GM21423 (cell line): ENCODE data around the gene PCBP2.

ENCODE experiments used
- ATAC-seq: cut with Tn5 transposase; IDR thresholded peaks from one replicate; pipeline ENCODE4 v1.9.1; 2021; ENCODE audit warnings: mild to moderate bottlenecking, moderate library complexity; ENCODE audit not compliant: unreplicated experiment

Gene PCBP2

DNA sequence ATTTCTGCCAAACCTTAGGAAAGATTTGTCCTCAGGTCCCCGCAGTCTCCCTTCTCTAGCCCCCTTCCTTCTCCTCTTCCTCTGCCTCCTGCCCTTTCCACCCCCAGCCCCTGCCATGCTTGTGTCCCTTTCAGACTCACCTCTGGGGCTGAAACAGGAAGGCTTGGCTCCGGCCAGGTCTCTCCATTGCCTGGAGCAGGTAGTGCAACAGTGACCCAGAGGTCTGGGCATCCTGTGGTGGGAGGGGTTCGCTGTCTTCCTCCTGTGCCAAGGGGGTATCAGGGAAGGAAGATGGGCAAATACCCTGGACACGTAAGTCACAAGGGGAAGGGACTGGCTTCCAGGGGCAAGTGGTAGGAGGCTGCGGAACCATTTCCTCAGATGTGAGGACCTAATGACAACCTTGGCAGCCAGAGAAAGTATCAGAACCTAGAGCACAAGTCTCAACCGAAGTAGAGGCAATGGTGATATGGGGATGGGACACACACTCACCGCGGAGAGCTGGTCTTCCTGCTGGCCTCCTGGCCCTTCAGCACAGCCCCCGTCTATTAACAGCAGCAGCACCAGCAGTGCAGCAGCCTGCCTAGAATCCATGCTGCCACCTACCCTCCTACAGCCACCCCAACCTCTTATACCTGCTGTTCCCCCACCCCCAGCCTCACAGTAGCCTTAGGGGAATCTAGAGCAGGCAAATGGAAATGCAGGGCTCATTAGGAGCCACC lies 55.1 kb downstream of the PCBP2 start, which contains the start of gene NPFF:
TSS of gene NPFF (minus strand) at position 604 of the 722 bp plus-strand sequence. CDS start at position 594, 10 bp downstream.
- ATAC-seq, result no peak

DNA sequence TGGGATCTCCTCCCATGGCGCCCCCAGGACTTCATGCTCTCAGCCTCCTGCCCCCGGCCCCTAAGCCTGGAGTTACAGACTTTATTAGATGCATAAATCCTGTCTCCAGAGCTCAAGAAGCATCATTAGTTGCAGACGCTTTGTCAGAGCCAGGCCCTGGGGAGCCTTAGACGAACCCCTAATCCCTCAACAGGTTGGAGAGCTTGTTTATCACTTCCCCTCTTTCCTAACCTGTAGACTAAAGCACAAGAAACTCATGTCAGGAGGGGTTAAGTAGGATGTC lies 55.6 kb downstream of the PCBP2 start:
- no peak for ATAC-seq

- peak; percentile 90 for ATAC-seq
These were observed 56.8 kb downstream of the PCBP2 start for GRCh38 chr12:53508534-53509170.

GRCh38 chr12:53510181-53510812 lies 58.4 kb downstream of the PCBP2 start:
- no peak for ATAC-seq

DNA sequence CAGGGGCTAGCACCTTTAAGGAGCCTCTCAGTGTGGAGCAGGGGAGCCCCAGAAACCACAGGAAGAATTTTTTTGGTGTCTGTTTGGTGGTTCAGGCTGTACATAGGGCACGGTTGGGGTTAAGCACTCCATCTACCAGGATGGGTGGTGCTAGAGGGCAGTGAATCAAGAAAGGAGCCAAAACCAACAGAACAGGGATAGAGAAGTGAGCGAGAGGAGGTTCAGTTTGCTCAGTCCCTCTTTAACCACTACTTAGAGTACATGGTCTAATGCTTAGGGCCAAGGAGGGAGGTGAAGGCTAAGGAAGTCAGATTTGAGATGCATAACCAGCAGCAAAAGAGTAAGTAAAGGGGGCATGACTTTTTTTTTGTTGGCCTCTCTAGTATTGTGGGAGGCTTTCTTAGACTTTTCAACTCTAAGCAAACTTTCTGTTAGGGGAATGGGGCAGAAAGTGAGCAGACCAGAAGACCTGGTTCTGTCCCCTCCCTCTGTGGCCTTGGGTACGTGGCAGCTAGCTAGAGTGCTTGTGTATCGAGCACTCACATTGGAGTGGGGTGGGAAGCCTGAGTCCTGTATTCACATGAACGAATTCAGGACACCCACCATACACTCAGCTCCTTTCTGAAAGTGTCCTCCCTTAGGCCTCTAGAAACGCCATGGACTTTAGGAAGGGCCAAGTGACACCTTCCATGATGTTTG lies 62.0 kb downstream of the PCBP2 start:
- ATAC-seq, result no peak

DNA sequence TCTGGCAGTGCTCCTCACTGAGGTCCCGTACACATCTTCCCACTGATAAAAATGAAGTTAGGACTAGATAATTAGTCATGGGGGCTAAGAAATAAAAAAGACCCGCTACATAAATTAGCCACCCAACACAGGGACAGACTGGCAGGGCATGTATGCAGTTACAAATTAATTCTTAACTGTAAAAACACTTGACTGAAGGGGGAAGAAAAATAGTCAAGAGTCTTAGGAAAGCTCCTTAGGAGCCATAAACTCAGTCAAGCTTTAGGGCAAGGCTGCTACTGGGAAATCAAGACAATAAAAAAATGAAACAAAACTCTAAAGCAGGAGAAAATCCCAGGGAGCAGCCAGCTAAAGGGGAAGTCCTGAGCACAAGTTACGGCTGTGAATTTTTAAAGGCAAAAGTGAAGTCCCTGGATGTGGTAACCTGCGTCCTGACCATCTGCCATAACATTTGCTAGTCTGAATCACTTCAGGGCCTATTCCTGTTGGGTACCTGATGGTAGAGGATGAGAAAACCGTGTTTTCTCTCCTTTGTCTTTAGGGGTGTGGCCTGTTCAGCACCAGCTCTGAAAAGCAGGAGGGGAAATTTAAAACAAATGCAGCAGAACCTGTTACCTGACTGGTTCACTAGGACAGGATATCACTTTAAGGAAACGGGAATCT lies 62.9 kb downstream of the PCBP2 start:
- ATAC-seq, result no peak

DNA sequence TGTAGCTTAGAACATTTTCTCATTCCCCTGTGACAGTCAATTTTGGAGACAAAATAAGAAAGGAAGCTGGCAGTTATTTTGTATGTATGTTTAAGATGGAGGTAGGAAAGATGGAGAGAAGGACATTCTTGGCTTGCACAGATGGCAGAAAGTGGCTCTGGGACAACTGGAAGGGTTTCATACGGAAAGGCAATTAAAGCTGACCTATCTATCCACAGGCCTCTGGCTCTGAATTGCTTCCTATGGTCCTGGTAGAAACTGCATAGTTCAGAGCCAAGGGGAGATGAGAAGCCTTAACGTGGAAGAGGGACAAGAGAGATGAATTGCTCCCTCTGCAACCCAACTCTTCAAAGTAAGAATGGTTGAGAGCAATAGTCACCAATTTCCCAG lies 63.4 kb downstream of the PCBP2 start:
- ATAC-seq, result no peak

- ATAC-seq, result no peak
These were observed 65.0 kb downstream of the PCBP2 start for GRCh38 chr12:53516758-53517455.

- ATAC-seq, result no peak
These were observed 66.5 kb downstream of the PCBP2 start for GRCh38 chr12:53518381-53518780.

DNA sequence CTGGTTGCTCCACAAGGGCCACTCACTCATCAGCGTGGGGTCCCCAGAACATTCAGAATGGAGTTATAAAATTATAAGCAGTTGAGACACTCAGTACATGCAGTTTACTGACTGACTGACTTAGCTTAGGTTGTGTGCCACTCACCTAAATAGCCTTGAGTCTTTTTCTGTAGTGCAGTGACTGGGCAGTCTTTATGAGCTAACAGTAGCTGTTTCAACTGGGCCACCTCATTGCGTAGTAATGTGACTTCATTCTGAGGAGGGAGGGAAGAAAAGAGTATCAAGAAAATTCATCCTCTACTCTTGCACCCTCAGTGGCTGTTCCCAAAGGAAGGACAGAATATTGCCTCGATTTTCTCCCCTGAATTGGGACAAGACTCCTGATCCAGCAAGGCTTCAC lies 71.2 kb downstream of the PCBP2 start:
- no peak for ATAC-seq

GRCh38 chr12:53524476-53524875 lies 72.6 kb downstream of the PCBP2 start:
- ATAC-seq, result no peak

DNA sequence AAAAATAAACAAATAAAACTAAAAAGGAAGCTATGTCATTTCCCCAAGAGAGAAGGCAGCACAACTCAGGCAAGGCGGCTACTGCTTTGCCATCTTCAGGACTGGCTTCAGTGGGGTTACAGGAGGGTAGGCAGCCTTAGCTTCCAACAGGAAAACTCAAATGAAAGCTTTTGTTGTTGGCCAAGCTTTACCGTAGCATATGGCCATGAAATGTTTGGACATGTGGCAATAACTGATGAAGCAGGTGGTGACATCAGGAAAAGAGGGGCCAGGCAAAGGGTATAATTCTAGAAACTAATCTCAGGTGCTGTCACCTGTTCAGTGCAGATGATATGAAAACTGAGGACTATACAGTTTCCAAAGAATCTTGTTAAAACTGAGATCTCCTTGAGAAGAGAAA lies 78.2 kb downstream of the PCBP2 start:
- no peak for ATAC-seq
